Hematopoietic multipotent progenitor cell treated with erythropoietin and hydrocortisone succinate and interleukin-3 and kit ligand, for 17 days (in vitro differentiated cells): ENCODE measurements around the gene PRKCB.
A peak's percentile ranks its signal among the peaks of the same experiment; 100 is the strongest.

Source experiments
- DNase-seq: peaks from one replicate; pipeline ENCODE4 v3.0.0-alpha.2; 2015; ENCODE audit warnings: low spot score

The PRKCB gene

DNA sequence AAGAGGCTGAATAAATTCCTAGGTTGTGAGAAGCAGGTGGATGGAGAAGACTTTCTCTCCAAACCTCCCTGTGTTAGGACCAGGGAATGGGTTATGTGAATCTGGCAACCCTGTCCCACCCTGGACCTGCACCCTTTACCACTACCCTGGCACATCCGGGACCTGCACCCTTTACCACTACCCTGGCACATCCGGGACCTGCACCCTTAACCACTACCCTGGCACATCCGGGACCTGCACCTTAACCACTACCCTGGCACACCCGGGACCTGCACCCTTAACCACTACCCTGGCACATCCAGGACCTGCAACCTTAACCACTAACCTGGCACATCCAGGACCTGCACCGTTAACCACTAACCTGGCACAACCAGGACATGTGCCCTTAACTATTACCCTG is 213.3 kb downstream of the PRKCB start:
- no peak for DNase-seq

DNA sequence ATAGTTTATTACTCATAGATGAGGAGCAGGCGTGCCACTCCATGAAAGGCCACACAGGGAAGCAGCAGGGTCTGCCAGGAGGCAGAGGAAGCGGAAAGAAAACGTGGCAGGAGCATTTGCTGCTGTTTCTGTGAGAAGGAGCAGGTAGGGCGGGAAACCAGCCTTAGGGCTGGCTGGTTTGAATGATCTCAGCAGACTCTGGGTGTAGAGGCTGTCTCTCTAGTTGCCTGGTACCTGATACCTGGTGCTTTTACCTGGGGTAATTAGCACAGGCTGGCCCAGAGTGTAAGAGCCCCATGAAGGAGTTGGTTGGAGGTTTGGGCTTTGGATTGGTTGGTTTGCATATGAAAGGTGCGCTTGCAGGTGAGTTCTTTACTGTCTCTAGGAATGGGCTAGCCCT is 215.3 kb downstream of the PRKCB start:
- no peak for DNase-seq

DNA sequence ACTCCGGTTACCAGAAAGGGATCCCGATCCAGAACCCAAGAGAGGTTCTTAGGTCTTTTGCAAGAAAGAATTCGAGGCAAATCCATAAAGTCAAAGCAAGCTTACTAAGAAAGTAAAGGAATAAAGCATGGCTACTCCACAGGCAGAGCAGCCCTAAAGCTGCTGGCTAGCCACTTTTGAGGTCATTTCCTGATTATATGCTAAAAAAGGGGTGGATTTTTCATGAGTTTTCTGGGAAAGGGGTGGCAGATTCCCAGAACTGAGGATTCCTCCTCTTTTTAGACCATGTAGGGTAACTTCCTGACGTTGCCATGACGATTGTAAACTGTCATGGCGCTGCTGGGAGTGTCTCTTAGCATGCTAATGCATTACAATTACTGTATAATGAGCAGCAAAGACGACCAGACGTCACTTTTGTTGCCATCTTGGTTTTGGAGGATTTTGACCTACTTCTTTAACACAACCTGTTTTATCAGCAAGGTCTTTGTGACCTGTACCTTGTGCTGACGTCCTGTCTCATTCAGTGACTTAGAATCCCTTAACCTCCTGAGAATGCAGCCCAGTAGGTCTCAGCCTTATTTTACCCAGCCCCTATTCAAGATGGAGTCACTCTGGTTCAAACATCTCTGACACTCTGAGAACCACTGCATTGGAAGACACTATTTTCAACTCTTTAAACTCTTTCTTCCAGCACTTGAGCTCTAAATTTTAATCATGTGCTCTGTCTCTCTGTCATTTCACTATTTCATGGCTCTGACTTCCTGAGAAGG is 216.7 kb downstream of the PRKCB start:
- no peak for DNase-seq

DNA sequence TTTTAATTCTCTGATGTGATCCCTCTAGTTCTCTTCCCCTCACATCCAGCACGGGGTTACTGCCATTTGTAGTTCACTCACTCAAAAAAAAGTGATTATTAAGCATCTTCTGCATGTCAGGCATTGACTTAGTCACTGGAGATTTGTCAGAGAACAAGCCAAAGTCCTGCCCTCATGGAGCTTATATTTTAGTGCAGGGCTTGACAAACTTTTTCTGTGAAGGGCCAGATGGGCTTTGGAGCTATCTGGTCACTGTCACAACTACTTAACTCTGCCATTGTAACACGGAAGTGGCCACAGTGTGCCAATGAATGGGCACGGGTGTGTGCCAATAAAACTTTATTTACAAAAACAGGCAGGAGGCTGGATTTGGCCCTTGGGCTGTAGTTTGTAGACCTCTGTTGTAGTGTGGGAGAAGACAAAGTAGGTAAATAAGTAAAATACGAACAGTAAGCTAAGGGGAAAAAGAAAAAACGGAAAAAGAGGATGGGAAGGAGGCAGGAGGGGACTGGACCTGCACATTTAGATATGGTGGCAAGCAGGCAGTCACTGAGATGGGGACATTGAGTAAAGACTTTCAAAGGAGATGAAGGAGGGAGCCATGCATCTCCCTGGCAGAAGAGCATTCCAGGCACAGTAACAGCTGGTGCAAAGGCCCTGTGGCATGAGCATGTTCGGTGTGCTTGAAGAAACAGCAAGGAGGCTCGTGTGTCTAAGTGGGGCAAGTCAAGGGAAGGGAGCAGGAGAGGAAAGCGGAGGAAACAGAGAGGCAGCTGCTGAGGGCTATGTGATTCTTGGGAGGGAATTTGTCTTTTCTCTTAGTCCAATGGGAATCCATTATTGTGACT is 217.5 kb downstream of the PRKCB start:
- no peak for DNase-seq

DNA sequence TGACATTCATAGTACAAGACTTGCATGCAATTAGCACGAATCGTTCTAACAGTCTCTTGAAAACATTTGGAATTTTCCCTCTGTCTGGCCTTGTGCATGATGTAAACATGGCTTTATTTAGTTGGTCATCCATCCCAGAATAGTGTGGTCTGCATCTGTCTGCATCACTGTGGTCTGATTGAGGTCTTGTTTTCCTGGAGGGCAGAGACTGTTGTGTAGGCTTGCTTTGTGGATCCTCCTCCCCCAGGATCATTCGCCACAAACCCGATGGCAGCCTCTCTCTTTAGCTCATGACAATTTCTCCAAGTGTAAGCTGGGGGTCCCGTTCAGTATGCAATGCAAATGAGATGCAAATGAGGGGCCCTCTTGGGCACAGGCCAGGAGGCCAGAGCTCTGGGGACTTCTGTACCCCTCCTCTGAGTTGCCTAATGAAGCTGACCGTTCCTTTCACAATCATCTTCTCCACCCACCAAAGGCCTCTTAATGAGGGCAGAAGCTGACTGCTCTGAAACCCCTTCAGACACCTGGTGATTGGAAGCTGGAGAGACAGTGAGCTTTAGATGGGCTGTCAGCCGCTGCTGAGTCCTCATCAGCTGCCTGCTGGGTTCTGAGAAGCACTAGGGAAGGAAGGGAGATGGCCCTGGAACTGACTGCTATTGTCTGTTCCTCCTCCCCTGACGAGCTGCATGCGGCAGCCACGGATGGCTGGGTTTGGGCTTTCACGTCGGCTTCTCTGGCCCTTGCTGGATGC is 219.1 kb downstream of the PRKCB start:
- no peak for DNase-seq

DNA sequence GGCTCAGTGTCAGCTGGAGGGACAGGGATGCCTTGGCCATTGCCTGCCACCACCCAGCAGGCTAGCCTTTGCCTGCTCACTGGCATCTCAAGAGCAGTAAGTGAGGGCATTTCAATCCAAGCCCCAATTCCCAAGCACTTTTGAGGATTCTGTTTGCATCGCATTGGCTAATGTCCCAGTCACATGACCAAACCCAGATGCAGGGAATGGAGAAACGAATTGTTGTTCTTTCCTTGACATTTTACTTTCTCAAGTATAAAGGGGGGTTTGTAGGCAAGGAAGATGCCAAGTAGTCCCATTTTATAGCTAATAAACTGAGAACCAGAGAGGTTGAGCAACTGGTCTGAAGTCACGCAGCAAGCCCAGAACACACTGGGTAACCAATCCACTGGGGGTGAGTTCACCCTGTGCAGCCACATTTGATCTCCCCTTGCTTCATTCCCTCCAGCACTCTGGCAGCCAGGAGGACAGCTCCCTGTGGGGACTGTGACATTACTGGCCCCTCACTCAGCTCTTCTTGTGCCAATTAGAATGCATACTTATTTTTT is 226.6 kb downstream of the PRKCB start:
- DNase-seq: no peak

DNA sequence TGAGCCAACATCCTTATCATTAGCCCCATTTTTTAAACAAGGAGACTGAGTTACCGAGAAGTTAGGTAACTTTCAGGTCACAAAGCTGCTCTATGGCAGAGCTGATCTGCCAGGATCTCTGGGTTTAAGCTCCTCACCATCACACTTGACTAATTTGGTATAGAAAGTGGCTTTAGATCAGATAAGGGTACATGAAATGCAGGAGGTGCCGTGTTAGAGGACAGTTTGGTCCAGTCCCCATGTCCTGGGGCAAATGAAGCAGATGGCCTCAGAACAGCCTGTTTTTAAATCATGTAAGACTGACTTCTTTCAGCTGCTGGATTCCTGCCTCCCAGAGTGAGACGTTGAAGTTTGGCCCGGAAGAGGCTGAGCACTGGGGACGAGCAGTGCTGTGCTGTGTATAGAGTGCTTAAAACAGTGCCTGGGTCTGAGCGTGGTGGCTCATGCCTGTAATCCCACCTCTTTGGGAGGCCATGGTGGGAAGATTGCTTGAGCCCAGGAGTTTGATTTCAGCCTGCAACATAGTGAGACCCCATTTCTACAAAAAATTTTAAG is 233.3 kb downstream of the PRKCB start:
- no peak for DNase-seq

DNA sequence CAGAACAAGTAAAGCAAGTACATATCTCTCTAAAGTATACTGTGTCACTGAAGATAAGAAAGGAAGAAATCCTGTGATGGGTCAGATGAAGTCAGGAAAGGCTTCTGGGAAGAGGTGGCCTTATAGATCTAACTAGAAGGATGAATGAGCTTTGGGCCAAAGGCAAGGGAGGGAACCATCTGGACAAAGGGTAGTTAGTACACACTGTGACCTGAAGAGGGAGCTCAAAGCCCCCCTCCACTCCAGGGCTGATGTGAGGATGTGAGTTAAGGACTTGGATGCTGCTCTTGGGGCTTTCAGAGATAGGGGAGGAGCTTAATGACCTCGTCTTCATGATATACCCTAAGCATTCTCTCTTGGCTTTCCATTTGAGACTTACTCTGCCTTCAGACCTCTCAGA is 235.1 kb downstream of the PRKCB start:
- peak; percentile 15 for DNase-seq

DNA sequence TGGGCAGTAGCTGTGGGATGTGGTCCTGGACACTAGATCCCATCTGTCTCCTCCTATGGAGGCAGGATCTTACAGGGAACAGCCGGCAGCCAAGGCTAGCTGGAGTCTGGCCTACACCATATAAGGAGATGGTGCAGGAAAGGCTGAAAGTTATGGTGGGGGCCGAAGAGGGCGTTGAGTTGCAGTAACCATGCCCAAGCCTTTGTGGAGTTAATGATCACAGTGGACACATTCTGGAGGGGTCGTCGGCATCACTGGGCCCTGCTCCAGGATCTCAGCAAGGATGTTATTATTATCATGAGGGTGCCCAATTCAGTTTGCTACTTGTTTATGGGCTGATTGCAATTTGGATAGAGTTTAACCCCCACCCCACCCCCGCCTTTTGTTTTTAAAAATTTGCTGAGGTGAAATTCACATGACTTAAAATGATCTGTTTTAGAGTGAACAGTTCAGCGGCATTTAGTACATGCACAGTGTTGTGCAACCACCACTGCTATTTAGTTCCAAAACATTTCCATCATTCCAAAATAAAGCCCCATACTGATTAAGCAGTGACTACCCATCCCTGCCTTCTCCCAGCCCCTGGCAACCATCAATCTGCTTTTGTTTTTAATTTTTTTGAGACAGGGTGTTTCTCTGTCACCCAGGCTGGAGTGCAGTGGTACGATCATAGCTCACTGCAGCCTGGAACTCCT is 236.0 kb downstream of the PRKCB start:
- DNase-seq: no peak

DNA sequence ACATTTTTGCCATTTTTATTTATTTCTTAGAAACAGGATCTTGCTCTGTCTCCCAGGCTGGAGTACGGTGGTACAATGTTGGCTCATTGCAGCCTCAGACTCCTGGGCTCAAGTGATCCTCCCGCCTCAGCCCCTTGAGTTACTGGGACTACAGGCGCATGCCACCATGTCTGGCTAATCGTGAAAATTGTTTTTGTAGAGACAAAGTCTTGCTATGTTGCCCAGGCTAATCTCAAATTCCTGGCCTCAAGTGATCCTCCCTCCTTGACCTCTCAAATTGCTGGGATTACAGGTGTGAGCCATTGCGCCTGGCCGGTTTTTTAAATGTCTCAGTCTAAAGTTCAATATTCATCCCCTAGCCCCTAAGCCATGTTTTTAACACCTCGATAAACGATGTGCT is 237.5 kb downstream of the PRKCB start:
- DNase-seq: no peak

DNA sequence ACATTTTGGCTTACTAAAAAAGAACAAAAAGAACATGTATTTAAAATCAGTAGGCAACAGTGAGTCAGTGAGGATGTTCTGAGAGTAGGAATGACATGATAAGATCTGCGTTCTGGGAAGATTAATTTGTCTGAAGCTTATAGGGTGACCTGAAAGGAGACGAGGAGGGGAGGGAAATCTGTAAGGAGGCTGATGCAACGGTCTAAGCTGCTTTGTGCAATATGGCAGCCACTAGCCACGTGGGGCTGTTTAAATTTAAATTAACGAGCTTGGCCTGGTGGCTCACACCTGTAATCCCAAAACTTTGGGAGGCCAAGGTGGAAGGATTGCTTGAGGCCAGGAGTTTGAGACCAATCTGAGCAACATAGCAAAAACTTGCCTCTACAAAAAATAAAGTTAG is 238.8 kb downstream of the PRKCB start:
- no peak for DNase-seq

DNA sequence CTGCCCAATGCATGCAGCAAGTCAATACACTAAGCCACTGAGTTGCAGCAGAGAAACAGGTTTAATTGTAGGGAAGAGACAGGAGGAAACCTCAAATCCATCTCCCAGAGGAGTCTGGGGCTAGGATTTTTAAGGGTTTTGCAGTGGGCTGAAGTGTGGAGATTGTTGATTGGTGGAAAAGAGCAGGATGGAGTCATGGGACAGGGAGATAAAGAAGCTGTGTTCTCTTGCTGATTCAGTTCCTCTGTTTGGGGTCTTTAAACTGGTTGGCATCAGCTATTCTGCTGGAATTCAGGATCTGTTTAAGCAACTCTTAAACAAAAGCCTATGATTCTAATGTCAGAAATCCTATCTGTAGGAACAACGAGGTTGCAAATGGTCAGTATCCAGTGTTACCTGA is 239.5 kb downstream of the PRKCB start:
- no peak for DNase-seq

DNA sequence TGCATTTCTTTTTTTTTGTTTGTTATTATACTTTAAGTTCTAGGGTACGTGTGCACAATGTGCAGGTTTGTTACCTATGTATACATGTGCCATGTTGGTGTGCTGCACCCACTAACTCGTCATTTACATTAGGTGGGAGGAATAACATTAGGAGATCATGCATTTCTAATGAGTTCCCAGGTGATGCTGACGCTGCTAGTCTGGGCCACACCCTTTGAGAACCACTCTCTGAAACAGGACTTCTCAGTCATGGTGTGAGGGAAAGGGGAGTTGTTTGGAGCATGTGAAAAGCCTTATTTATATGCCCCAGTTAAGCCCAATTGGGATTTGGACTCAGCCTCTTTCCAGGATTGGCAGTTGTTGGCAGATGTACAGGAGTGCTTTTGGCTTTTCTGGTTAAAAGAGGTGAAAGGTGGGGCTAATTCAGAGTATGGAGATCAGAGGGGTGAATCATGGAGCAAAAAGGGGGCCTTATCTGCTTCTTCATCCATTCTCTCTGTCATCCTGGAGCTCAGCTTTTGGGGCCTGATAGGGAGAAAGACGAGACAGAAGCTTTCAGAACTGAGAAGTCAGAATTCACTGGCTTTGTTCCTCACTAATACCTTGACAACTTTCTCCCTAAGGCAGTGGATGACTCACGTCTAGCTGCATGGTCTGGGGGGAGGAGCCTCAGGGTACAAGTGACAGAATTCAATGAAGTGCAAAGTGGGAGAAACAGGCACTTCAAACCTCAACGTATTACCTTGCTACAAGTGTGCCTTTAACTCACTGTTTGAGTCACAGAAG is 240.3 kb downstream of the PRKCB start:
- DNase-seq: no peak

DNA sequence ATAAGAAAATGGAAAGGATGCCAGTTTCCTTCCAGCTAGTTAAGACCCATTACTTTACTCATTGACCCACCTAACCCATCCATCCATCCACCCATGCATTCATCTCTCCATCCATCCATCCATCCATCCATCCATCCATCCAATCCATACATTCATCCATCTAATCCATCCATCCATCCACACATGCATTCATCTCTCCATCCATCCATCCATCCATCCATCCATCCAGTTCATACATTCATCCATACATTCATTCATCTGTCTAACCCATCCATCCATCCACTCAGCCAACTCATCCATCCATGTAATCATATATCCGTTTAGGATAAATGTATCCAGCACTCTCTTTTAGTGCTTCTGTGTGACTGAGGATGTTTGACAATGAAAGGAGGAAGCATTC is 241.5 kb downstream of the PRKCB start:
- no peak for DNase-seq

DNA sequence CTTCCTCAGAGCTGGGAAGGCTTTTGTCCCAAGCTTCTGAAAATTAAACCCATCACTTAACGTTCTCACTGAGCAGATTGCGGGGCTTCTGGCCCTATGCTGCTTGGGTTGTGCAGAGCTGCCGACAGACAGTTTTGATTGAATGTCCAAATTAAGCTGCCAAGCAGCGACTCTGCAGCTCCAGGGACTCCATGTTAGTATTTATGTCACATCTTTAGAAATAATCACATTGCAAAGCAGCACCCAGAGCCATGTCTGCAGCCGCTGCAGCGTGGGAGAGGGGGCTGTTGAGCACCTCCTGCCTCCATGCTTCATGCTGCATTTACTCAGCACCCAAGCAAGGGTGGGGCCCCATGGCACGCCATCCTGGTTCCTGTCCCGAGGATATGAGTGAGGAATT is 242.2 kb downstream of the PRKCB start:
- DNase-seq: no peak

DNA sequence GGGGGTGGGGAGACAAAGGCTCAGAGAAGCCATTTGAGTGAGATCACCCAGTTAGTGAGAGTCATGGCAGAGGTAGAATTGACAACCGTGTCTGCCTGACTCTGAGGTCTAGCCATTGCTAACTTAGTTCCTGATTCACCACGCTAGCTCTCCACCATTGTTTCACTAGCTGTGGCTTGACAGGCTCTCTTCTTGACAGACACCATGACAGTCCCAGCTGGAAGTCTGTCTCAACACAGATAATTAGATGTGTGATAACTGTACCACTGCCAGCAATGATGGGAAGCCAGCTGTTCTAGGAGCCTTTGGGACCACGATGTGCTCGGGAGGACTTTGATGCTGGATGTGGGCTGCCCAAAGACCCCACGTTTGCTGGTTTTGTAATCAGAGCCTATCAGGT is 249.9 kb downstream of the PRKCB start:
- no peak for DNase-seq

DNA sequence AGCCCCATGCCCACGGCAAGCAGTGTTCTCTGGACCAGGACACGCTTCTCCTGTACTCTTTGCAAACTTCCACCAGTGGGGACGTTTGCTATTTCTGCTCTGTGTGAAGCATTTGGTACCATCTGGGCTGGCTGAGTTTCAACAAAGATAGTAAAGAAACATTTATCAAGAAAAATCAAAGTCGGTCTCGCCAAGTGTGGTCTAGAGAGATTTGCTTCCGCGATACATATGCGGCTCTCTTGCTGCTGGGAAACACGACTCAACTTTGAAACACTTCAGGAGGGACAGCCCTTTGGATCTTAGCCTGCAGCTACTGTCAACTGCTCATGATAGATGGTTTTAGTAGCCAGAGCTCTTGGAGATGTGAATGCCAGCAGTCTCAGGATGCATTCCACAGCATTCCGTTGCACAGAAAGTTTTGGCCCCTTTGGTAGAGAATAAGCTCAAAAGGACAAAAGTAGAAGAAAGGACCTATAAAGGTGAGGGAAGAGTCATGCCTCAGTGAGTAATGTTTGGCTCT is 252.2 kb downstream of the PRKCB start:
- DNase-seq: no peak

DNA sequence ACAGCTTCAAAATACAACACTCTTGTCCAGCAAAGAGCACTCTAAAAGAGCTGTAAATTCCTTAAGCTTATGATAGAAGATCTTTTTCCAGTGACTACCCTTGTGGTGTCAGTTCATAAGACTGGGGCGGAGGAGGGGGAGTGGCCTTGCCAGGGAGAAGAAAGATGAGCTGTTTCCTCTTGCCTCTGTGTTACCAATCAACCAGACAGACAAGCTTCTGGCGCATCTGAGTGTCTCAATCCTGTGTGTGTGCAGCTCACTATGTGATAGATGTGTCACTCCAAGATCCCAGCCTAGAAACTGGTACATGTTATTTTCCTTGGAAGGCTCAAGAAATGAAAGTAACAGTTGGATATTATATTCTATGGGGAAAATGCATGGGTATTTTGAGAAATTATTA is 253.0 kb downstream of the PRKCB start:
- DNase-seq: no peak

DNA sequence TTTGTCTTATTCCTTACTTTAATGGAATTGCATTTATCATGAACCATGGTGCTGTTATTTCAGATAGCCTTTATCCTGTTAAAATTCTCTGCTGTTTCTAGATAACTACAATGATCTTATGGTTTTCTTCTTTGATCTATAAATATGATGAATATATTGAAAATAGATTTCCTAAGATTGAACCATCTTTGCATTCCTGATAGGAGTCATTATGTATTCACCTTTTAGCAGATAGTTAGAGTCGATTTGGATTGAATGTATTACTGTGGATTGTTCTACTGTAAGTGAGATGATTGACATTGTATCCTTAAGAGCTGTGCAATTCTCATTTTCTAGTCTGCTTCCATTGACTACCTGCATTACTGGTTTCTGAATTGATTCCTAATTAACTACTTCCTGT is 255.3 kb downstream of the PRKCB start:
- no peak for DNase-seq

DNA sequence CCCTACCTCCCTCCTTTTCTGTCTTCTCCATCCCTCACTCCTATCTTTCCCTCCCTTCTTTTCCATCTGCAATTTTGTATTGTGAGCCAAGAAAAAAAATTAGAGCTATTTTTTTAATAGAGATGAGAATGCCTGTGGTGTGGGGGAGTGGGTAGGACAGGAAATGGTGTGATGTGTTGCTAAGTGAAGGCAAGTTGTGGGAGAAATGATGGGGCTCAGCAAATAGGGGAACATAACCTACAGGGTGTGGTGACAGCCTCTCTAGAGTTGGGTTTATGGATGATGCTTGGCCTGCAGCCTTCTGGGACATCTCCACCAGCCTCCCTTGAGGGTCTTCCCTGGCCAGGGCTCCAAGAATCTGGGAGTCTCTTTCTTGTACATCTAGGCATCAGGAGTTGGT is 257.3 kb downstream of the PRKCB start:
- DNase-seq: no peak

DNA sequence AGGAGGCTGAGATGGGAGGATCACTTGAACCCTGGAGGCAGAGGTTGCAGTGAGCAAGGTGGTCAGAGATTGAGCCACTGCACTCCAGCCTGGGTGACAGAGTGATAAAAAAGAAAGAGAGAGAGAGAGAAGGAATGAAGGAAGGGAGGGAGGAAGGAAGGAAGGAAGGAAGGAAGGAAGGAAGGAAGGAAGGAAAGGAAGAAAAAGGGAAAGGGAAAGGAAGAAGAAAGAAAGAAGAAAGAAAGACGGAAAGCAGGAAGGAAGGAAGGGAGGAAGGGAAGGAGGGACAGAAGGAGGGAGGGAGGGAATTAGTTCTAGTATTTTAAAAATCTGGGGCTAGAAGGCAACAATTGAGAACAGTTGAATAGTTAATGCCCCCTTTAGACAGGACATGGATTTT is 258.9 kb downstream of the PRKCB start:
- no peak for DNase-seq
